ENCODE results near the gene SIM2. TPM values are rescaled to one million over a fixed set of nuclear protein-coding genes. Genes with fewer than 3 reads are reported as not detected.
A peak's percentile ranks its signal among the peaks of the same experiment; 100 is the strongest.

Gene SIM2
- total and polyA plus RNA-seq, 2 experiments from 2014 or later = 0.16 to 0.49 TPM

DNA sequence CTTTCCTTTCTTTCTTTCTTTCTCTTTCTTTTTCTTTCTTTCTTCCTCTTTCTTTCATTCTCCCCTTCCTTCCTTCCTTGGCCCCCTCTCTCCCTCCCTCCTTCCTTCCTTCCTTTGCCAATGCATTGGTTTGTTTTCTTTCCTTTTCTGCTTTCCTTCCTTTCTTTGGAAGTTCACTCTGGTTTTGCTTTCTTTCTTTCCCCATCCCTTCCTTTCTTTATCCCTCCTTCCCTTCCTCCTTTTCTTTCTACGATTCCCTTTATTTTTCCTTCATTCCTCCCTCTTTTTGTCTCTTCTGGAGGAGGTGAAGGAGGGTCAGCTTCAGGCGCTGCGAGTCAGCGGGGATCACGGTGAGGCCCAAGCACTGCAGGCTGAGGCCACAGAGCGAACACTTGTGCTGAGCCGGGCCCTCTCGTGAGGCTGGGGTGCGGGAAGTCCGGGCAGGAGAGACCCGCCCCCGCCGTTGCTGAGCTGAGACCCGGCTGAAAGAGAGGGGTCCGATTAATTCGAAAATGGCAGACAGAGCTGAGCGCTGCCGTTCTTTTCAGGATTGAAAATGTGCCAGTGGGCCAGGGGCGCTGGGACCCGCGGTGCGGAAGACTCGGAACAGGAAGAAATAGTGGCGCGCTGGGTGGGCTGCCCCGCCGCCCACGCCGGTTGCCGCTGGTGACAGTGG is 1.5 kb downstream of the SIM2 start:
- peaks cover 56% of the 10 kb centered on the region for H3K4me1 ChIP-seq (ENCODE audit: insufficient read depth)
- peaks cover 100% of the 10 kb centered on the region for H3K27me3 ChIP-seq (ENCODE audit: insufficient read depth)
- peak overlapping the region; percentile 82 for H3K4me2 ChIP-seq
- peaks cover 3% of the 10 kb centered on the region for H4K20me1 ChIP-seq (replicated peaks; ENCODE audit: insufficient read depth)
- peaks cover 45% of the 10 kb centered on the region for H3K4me1 Mint-ChIP-seq
- peak; percentile 32 for DNase-seq (ENCODE audit: low spot score)
- H3K79me2 ChIP-seq (replicated peaks; ENCODE audit: insufficient read depth) = no peaks in the 10 kb centered on the region
- TF ChIP-seq EZH2 (IDR thresholded peaks at IDR 0.05; ENCODE audit: low read depth, unreplicated experiment) (peak; percentile 100), ZNF114 (CRISPR knock-in tag; IDR thresholded peaks at IDR 0.05) (no peak), NANOG (IDR thresholded peaks at IDR 0.05; ENCODE audit: borderline replicate concordance) (no peak), STAT1 (IDR thresholded peaks at IDR 0.05; ENCODE audit: unreplicated experiment) (no peak)
- TF ChIP-seq, protein P1, sequence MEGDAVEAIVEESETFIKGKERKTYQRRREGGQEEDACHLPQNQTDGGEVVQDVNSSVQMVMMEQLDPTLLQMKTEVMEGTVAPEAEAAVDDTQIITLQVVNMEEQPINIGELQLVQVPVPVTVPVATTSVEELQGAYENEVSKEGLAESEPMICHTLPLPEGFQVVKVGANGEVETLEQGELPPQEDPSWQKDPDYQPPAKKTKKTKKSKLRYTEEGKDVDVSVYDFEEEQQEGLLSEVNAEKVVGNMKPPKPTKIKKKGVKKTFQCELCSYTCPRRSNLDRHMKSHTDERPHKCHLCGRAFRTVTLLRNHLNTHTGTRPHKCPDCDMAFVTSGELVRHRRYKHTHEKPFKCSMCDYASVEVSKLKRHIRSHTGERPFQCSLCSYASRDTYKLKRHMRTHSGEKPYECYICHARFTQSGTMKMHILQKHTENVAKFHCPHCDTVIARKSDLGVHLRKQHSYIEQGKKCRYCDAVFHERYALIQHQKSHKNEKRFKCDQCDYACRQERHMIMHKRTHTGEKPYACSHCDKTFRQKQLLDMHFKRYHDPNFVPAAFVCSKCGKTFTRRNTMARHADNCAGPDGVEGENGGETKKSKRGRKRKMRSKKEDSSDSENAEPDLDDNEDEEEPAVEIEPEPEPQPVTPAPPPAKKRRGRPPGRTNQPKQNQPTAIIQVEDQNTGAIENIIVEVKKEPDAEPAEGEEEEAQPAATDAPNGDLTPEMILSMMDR (conservative IDR thresholded peaks at IDR 0.05; ENCODE audit: low read depth in 2 of 2) = no peak
- TF ChIP-seq, protein P2, sequence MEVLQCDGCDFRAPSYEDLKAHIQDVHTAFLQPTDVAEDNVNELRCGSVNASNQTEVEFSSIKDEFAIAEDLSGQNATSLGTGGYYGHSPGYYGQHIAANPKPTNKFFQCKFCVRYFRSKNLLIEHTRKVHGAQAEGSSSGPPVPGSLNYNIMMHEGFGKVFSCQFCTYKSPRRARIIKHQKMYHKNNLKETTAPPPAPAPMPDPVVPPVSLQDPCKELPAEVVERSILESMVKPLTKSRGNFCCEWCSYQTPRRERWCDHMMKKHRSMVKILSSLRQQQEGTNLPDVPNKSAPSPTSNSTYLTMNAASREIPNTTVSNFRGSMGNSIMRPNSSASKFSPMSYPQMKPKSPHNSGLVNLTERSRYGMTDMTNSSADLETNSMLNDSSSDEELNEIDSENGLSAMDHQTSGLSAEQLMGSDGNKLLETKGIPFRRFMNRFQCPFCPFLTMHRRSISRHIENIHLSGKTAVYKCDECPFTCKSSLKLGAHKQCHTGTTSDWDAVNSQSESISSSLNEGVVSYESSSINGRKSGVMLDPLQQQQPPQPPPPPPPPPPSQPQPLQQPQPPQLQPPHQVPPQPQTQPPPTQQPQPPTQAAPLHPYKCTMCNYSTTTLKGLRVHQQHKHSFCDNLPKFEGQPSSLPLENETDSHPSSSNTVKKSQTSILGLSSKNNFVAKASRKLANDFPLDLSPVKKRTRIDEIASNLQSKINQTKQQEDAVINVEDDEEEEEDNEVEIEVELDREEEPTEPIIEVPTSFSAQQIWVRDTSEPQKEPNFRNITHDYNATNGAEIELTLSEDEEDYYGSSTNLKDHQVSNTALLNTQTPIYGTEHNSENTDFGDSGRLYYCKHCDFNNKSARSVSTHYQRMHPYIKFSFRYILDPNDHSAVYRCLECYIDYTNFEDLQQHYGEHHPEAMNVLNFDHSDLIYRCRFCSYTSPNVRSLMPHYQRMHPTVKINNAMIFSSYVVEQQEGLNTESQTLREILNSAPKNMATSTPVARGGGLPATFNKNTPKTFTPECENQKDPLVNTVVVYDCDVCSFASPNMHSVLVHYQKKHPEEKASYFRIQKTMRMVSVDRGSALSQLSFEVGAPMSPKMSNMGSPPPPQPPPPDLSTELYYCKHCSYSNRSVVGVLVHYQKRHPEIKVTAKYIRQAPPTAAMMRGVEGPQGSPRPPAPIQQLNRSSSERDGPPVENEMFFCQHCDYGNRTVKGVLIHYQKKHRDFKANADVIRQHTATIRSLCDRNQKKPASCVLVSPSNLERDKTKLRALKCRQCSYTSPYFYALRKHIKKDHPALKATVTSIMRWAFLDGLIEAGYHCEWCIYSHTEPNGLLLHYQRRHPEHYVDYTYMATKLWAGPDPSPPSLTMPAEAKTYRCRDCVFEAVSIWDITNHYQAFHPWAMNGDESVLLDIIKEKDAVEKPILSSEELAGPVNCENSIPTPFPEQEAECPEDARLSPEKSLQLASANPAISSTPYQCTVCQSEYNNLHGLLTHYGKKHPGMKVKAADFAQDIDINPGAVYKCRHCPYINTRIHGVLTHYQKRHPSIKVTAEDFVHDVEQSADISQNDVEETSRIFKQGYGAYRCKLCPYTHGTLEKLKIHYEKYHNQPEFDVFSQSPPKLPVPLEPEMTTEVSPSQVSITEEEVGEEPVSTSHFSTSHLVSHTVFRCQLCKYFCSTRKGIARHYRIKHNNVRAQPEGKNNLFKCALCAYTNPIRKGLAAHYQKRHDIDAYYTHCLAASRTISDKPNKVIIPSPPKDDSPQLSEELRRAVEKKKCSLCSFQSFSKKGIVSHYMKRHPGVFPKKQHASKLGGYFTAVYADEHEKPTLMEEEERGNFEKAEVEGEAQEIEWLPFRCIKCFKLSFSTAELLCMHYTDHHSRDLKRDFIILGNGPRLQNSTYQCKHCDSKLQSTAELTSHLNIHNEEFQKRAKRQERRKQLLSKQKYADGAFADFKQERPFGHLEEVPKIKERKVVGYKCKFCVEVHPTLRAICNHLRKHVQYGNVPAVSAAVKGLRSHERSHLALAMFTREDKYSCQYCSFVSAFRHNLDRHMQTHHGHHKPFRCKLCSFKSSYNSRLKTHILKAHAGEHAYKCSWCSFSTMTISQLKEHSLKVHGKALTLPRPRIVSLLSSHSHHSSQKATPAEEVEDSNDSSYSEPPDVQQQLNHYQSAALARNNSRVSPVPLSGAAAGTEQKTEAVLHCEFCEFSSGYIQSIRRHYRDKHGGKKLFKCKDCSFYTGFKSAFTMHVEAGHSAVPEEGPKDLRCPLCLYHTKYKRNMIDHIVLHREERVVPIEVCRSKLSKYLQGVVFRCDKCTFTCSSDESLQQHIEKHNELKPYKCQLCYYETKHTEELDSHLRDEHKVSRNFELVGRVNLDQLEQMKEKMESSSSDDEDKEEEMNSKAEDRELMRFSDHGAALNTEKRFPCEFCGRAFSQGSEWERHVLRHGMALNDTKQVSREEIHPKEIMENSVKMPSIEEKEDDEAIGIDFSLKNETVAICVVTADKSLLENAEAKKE (CRISPR knock-in tag; IDR thresholded peaks at IDR 0.05) = no peak
- TF ChIP-seq, protein P3, sequence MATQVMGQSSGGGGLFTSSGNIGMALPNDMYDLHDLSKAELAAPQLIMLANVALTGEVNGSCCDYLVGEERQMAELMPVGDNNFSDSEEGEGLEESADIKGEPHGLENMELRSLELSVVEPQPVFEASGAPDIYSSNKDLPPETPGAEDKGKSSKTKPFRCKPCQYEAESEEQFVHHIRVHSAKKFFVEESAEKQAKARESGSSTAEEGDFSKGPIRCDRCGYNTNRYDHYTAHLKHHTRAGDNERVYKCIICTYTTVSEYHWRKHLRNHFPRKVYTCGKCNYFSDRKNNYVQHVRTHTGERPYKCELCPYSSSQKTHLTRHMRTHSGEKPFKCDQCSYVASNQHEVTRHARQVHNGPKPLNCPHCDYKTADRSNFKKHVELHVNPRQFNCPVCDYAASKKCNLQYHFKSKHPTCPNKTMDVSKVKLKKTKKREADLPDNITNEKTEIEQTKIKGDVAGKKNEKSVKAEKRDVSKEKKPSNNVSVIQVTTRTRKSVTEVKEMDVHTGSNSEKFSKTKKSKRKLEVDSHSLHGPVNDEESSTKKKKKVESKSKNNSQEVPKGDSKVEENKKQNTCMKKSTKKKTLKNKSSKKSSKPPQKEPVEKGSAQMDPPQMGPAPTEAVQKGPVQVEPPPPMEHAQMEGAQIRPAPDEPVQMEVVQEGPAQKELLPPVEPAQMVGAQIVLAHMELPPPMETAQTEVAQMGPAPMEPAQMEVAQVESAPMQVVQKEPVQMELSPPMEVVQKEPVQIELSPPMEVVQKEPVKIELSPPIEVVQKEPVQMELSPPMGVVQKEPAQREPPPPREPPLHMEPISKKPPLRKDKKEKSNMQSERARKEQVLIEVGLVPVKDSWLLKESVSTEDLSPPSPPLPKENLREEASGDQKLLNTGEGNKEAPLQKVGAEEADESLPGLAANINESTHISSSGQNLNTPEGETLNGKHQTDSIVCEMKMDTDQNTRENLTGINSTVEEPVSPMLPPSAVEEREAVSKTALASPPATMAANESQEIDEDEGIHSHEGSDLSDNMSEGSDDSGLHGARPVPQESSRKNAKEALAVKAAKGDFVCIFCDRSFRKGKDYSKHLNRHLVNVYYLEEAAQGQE (IDR thresholded peaks at IDR 0.05; ENCODE audit: unreplicated experiment) = no peak
- ATAC-seq = no peak
- no peaks in the 10 kb centered on the region for H3K36me3 ChIP-seq (ENCODE audit: insufficient read depth)
- peak overlapping the region; percentile 59 for H3K4me3 ChIP-seq
- peak overlapping the region; percentile 84 for H2AFZ ChIP-seq
- H3K27ac ChIP-seq (ENCODE audit: low read depth) = no peak overlapping the region
- peak overlapping the region; percentile 67 for H3K4me3 Mint-ChIP-seq
- no peaks in the 10 kb centered on the region; the same call in 2 of the 3 replicates for H3K36me3 Mint-ChIP-seq (ENCODE audit: low read depth)
- peaks cover 6% of the 10 kb centered on the region for H3K9me3 Mint-ChIP-seq
- H3K27ac Mint-ChIP-seq = no peak overlapping the region
- H3K9me2 ChIP-seq (ENCODE audit: insufficient read depth) = no peaks in the 10 kb centered on the region
- H3K27me3 Mint-ChIP-seq (ENCODE audit: insufficient read depth, low read depth, poor library complexity) = peaks cover 95% of the 10 kb centered on the region
- H3F3A ChIP-seq (replicated peaks; ENCODE audit: low read depth) = peaks cover 17% of the 10 kb centered on the region
